Limb (tissue), 2 donors: ENCODE data around the gene NADSYN1.

Experiments
- DNase-seq, 2 donors: peaks; one replicate each; pipeline ENCODE4 v3.0.0-alpha.2; 2016; ENCODE audit errors: extremely low spot score in 2 of 2

Gene NADSYN1

GRCh38 chr11:71548120-71548519, 95.1 kb downstream of the NADSYN1 start, which contains the start of gene KRTAP5-9:
Gene KRTAP5-9 (plus strand): TSS chr11:71548420. CDS start chr11:71548658, 238 bp downstream.
- DNase-seq, result no peak

GRCh38 chr11:71548716-71549151, 95.7 kb downstream of the NADSYN1 start:
- DNase-seq, result no peak
